ENCODE measurements around the gene DNAJB9.

Gene DNAJB9

GRCh38 chr7:108565987-108566386 is 3.7 kb upstream of the DNAJB9 start:
- TF ChIP-seq EP300 (IDR thresholded peaks at IDR 0.05; ENCODE audit: borderline replicate concordance) (no peak), TAF1 (IDR thresholded peaks at IDR 0.05; ENCODE audit: low read depth) (no peak), FOXM1 (IDR thresholded peaks at IDR 0.05; ENCODE audit: borderline replicate concordance, low read depth) (no peak), CEBPB (IDR thresholded peaks at IDR 0.05) (no peak), NFIC (IDR thresholded peaks at IDR 0.05) (no peak), ZBTB7A (IDR thresholded peaks at IDR 0.05; ENCODE audit: low read depth) (no peak), TCF12 (IDR thresholded peaks at IDR 0.05; ENCODE audit: low read depth) (no peak), CREB1 (IDR thresholded peaks at IDR 0.05; ENCODE audit: low read depth) (no peak)
- TF ChIP-seq, protein P1, sequence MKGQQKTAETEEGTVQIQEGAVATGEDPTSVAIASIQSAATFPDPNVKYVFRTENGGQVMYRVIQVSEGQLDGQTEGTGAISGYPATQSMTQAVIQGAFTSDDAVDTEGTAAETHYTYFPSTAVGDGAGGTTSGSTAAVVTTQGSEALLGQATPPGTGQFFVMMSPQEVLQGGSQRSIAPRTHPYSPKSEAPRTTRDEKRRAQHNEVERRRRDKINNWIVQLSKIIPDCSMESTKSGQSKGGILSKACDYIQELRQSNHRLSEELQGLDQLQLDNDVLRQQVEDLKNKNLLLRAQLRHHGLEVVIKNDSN (IDR thresholded peaks at IDR 0.05), result no peak
- TF ChIP-seq, protein P2, sequence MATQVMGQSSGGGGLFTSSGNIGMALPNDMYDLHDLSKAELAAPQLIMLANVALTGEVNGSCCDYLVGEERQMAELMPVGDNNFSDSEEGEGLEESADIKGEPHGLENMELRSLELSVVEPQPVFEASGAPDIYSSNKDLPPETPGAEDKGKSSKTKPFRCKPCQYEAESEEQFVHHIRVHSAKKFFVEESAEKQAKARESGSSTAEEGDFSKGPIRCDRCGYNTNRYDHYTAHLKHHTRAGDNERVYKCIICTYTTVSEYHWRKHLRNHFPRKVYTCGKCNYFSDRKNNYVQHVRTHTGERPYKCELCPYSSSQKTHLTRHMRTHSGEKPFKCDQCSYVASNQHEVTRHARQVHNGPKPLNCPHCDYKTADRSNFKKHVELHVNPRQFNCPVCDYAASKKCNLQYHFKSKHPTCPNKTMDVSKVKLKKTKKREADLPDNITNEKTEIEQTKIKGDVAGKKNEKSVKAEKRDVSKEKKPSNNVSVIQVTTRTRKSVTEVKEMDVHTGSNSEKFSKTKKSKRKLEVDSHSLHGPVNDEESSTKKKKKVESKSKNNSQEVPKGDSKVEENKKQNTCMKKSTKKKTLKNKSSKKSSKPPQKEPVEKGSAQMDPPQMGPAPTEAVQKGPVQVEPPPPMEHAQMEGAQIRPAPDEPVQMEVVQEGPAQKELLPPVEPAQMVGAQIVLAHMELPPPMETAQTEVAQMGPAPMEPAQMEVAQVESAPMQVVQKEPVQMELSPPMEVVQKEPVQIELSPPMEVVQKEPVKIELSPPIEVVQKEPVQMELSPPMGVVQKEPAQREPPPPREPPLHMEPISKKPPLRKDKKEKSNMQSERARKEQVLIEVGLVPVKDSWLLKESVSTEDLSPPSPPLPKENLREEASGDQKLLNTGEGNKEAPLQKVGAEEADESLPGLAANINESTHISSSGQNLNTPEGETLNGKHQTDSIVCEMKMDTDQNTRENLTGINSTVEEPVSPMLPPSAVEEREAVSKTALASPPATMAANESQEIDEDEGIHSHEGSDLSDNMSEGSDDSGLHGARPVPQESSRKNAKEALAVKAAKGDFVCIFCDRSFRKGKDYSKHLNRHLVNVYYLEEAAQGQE (IDR thresholded peaks at IDR 0.05; ENCODE audit: low read depth), result no peak

- TF ChIP-seq ZBTB7A (IDR thresholded peaks at IDR 0.05; ENCODE audit: low read depth), result no peak
- TF ChIP-seq, protein P1 (IDR thresholded peaks at IDR 0.05), result peak; percentile 63; the same call in 1 of the 2 replicates
Measured at GRCh38 chr7:108568801-108569380, 783 bp upstream of the DNAJB9 start.

GRCh38 chr7:108570146-108570755 is 577 bp downstream of the DNAJB9 start:
- TF ChIP-seq ZBTB7A (IDR thresholded peaks at IDR 0.05; ENCODE audit: low read depth) (peak; percentile 26), YY1 (IDR thresholded peaks at IDR 0.05; ENCODE audit: low read depth) (no peak)

DNA sequence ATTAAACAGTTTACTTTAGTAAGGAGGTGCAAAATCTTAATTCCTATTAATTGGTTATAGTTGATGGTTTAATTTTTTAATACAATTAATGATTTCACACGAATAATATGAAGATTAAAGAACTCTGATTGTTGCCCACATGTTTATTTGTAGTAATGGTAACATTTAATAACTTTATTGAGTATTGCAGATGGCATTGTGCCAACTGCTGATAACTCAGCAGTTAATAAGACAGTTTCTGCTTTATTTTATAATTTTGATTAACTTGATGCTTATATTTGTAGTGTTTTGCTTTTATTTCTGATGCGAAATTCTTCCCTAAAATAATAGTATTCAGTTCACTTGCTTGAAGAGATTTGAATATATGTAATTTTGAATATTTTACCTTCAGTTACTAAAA is 2.8 kb downstream of the DNAJB9 start:
- TF ChIP-seq EP300 (IDR thresholded peaks at IDR 0.05; ENCODE audit: borderline replicate concordance) (no peak), RAD21 (IDR thresholded peaks at IDR 0.05; ENCODE audit: low read depth) (no peak), NFIC (IDR thresholded peaks at IDR 0.05) (no peak), TEAD4 (IDR thresholded peaks at IDR 0.05) (no peak), ZBTB7A (IDR thresholded peaks at IDR 0.05; ENCODE audit: low read depth) (no peak), MAX (IDR thresholded peaks at IDR 0.05) (no peak), TAF1 (IDR thresholded peaks at IDR 0.05; ENCODE audit: low read depth) (no peak), CEBPB (IDR thresholded peaks at IDR 0.05) (no peak), TCF12 (IDR thresholded peaks at IDR 0.05; ENCODE audit: low read depth) (no peak), CREB1 (IDR thresholded peaks at IDR 0.05; ENCODE audit: low read depth) (no peak), YY1 (IDR thresholded peaks at IDR 0.05; ENCODE audit: low read depth) (no peak), EGR1 (IDR thresholded peaks at IDR 0.05) (no peak)
- TF ChIP-seq, protein P2 (IDR thresholded peaks at IDR 0.05; ENCODE audit: low read depth), result no peak
- TF ChIP-seq, protein P1 (IDR thresholded peaks at IDR 0.05), result no peak

GRCh38 chr7:108575156-108575555 is 5.5 kb downstream of the DNAJB9 start:
- TF ChIP-seq ZBTB7A (IDR thresholded peaks at IDR 0.05; ENCODE audit: low read depth), result no peak
- TF ChIP-seq RAD21 (IDR thresholded peaks at IDR 0.05; ENCODE audit: low read depth), result no peak
- TF ChIP-seq TCF12 (IDR thresholded peaks at IDR 0.05; ENCODE audit: low read depth), result no peak

GRCh38 chr7:108576116-108576515 is 6.4 kb downstream of the DNAJB9 start:
- TF ChIP-seq TEAD4 (IDR thresholded peaks at IDR 0.05), result no peak

- TF ChIP-seq CREB1 (IDR thresholded peaks at IDR 0.05; ENCODE audit: low read depth) (no peak), EP300 (IDR thresholded peaks at IDR 0.05; ENCODE audit: borderline replicate concordance) (no peak), NFIC (IDR thresholded peaks at IDR 0.05) (no peak), MAX (IDR thresholded peaks at IDR 0.05) (no peak), CEBPB (IDR thresholded peaks at IDR 0.05) (no peak), RAD21 (IDR thresholded peaks at IDR 0.05; ENCODE audit: low read depth) (no peak), YY1 (IDR thresholded peaks at IDR 0.05; ENCODE audit: low read depth) (no peak), ZBTB7A (IDR thresholded peaks at IDR 0.05; ENCODE audit: low read depth) (no peak), EGR1 (IDR thresholded peaks at IDR 0.05) (no peak), TAF1 (IDR thresholded peaks at IDR 0.05; ENCODE audit: low read depth) (no peak), FOXM1 (IDR thresholded peaks at IDR 0.05; ENCODE audit: borderline replicate concordance, low read depth) (no peak), TCF12 (IDR thresholded peaks at IDR 0.05; ENCODE audit: low read depth) (no peak), TEAD4 (IDR thresholded peaks at IDR 0.05) (no peak)
- TF ChIP-seq, protein P2 (IDR thresholded peaks at IDR 0.05; ENCODE audit: low read depth), result no peak
- TF ChIP-seq, protein P1 (IDR thresholded peaks at IDR 0.05), result no peak
Measured at GRCh38 chr7:108578937-108579336, 9.3 kb downstream of the DNAJB9 start.
